ENCODE measurements around the gene CHRNA10. TPM values are rescaled to one million over a fixed set of nuclear protein-coding genes. Genes with fewer than 3 reads are reported as not detected.

Gene CHRNA10, protein sequence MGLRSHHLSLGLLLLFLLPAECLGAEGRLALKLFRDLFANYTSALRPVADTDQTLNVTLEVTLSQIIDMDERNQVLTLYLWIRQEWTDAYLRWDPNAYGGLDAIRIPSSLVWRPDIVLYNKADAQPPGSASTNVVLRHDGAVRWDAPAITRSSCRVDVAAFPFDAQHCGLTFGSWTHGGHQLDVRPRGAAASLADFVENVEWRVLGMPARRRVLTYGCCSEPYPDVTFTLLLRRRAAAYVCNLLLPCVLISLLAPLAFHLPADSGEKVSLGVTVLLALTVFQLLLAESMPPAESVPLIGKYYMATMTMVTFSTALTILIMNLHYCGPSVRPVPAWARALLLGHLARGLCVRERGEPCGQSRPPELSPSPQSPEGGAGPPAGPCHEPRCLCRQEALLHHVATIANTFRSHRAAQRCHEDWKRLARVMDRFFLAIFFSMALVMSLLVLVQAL
- 0.52 to 1.5 TPM (median 1.1 TPM) in 5 replicates for total RNA-seq (2022; extraction: Qiagen RNA extraction; ENCODE audit: low read depth)

DNA sequence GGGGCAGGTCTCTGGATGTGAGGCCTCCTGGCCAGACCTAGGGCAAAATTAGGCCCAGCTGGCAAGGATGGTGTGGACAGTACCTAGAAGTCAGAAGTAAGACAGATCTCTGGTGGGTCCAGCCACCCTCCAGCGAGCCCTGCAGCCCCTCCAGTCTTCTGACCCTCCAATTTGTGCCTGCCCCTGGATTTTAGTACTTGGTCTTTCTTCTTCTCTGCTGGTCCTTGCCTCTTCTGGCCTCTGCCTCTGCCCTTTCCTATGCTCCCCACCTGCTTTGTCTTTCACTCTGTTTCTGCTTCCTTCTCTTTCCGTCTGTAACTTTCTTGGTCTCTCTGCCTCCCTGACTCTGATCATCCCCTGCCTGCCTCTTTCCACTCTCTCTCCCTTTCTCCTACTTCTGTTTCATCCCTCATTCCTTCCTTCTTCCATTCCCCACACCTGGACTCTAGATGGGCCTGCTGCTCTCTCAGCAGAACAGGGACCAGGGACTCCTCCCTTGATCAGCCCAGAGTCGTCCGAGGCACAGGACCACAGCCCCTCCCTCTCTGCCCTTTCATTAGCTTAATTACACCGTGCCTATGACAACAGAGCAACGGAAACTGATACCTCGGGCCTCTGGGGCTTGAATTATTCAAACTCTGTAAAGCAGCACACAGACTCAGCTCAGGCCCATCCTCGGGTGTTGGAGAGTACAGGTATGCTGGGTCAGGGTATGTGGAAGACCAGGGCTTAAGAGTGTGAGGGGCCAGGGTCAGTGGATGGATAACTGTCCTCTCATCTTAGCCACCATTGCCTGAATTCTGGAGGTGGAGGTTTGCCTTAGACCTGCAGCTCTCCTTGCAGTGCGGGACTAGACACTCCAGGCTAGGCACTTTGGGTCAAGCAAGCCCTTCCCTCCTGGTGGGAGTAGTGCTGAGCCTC, at the start of gene CHRNA10:
Gene CHRNA10, minus strand, starts transcription at position 51 of the 921 bp plus-strand sequence. CDS start 72 bp downstream, outside the sequence.

DNA sequence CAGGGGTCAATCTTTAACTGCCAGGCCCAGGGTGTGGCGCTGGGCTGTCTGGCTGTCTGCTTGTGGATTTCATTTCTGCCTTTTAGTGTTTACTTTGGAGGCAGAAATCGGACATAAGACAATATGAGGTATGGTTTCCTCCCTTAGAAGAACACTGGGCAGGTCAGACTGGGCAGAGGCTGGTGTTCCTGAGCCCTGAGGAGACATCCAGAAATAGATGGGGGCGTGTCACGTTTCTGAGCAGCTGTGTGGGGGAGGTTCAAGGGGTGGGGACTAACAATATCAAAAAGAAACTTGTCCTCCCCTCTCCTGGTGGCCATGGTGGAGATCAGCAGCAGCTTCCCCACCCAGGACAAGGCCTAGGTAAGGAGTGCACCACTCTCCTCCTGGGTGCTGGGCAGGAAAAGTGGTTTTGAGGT, 26.4 kb downstream of the CHRNA10 start, which contains the start of gene ART1:
Gene ART1, plus strand, starts transcription at position 312 of the 419 bp plus-strand sequence. CDS start 14,086 bp downstream, outside the sequence.

DNA sequence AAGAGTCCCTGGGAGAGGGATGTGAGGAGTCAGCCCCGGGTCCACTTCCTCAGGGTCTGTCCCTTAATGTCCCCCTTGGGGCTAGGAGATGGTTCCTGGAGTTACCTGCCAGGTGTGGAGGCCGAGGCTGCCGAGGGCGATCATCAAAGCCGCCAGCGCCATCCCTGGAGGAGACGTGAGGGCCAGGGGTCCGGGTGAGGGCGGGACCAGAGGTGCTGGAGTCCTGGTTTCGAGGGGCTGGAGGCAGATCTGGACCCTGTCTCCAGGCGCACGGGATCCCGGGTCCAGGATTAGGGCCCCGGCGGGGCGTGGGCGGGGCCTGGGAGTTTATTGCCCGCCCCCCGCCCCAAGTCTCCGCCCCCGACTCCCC, 29.5 kb downstream of the CHRNA10 start, which contains the start of gene ART5:
Gene ART5, minus strand, starts transcription at position 292 of the 370 bp plus-strand sequence. Its CDS starts 130 bp downstream, at position 162.

Other genes with a start within 250 kb of the CHRNA10 start
- 0.17 to 0.55 TPM (median 0.33 TPM) in 5 replicates for gene ART5, start 29.4 kb downstream of the CHRNA10 start, total RNA-seq (2022; extraction: Qiagen RNA extraction; ENCODE audit: low read depth)
- not detected in 5 replicates for gene ART1, start 26.3 kb downstream of the CHRNA10 start, total RNA-seq (2022; extraction: Qiagen RNA extraction; ENCODE audit: low read depth)
- gene NUP98, start 126.2 kb upstream of the CHRNA10 start, total RNA-seq (2022; extraction: Qiagen RNA extraction; ENCODE audit: low read depth): 60.8 to 73.1 TPM (median 67.4 TPM) in 5 replicates
- gene PGAP2, start 137.2 kb upstream of the CHRNA10 start, total RNA-seq (2022; extraction: Qiagen RNA extraction; ENCODE audit: low read depth): 17.6 to 22.7 TPM (median 21.5 TPM) in 5 replicates
- 82.2 to 115 TPM (median 110 TPM) in 5 replicates for gene RHOG, start 169.6 kb upstream of the CHRNA10 start, total RNA-seq (2022; extraction: Qiagen RNA extraction; ENCODE audit: low read depth)
- gene STIM1, start 184.3 kb upstream of the CHRNA10 start, total RNA-seq (2022; extraction: Qiagen RNA extraction; ENCODE audit: low read depth): 23.0 to 27.0 TPM (median 25.3 TPM) in 5 replicates